IMR-90 (cell line): Measurements from ENCODE around the gene WASF3. TPM values are rescaled to one million over a fixed set of nuclear protein-coding genes. Genes with fewer than 3 reads are reported as not detected.

Source experiments
- ATAC-seq: fragments of 200-7000 bp; cut with Tn5 transposase; 2 replicates; pipeline ENCODE4 v1.9.1; 2020; ENCODE audit warnings: low read depth, mild to moderate bottlenecking, moderate library complexity
- BruUV-seq: library from RNA; stranded (reverse); fragments of 400-500 nt; replicated peaks from 2 replicates; lab custom pipeline; 2021; lab: Mats Ljungman, UMichigan
- CTCF ChIA-PET: fragments of 300-600 bp; formaldehyde crosslinking; extraction: SDS; loops from one replicate; lab custom pipeline; 2021; ENCODE audit warnings: antibody characterized with exemption; lab: Yijun Ruan, JAX
- POLR2A ChIA-PET: fragments of 300-600 bp; sonication (Branson Sonifier 250); formaldehyde crosslinking; loops from one replicate; lab custom pipeline; 2022; ENCODE audit warnings: antibody characterized with exemption; ENCODE audit not compliant: unreplicated experiment; lab: Charles Lee
- DNase-seq: peaks from one replicate; pipeline ENCODE4 v3.0.0; 2013
- H2AFZ ChIP-seq: replicated peaks from 2 replicates; pipeline ENCODE3; 2013; ENCODE audit warnings: low read length, mild to moderate bottlenecking; ENCODE audit not compliant: poor library complexity
- H2AK5ac ChIP-seq: 2 replicates; pipeline ENCODE4 v1.6.1; 2013; ENCODE audit warnings: low read depth, low read length, inconsistent platforms
- H2AK9ac ChIP-seq: replicated peaks from 2 replicates; pipeline ENCODE3; 2013; ENCODE audit warnings: mild to moderate bottlenecking, low read depth, low read length, moderate library complexity; ENCODE audit not compliant: poor library complexity
- H2BK120ac ChIP-seq: 2 replicates; pipeline ENCODE4 v1.6.1; 2013; ENCODE audit warnings: low read depth, low read length, inconsistent platforms
- H2BK15ac ChIP-seq: 3 replicates; pipeline ENCODE4 v1.6.1; 2013; ENCODE audit warnings: low read depth, low read length, inconsistent platforms
- H2BK20ac ChIP-seq: 2 replicates; pipeline ENCODE4 v1.6.1; 2013; ENCODE audit warnings: low read depth, mild to moderate bottlenecking, inconsistent platforms, low read length, moderate library complexity
- H2BK5ac ChIP-seq: 2 replicates; pipeline ENCODE4 v1.6.1; 2013; ENCODE audit warnings: mild to moderate bottlenecking, low read depth, low read length, inconsistent platforms; ENCODE audit not compliant: poor library complexity, severe bottlenecking
- H3K14ac ChIP-seq: replicated peaks from 2 replicates; pipeline ENCODE4 v1.6.1; 2013; ENCODE audit warnings: low read depth, low read length, inconsistent platforms
- H3K18ac ChIP-seq: 2 replicates; pipeline ENCODE4 v1.6.1; 2013; ENCODE audit warnings: low read depth, low read length, control low read depth
- H3K23ac ChIP-seq: 2 replicates; pipeline ENCODE4 v1.6.1; 2013; ENCODE audit warnings: low read depth, low read length, inconsistent platforms
- H3K27ac ChIP-seq: 2 replicates; pipeline ENCODE4 v1.5.1; 2013; ENCODE audit warnings: mild to moderate bottlenecking, control low read depth, low read length; ENCODE audit not compliant: insufficient read depth
- H3K27me3 ChIP-seq: 2 replicates; pipeline ENCODE4 v1.6.1; 2013; ENCODE audit warnings: low read length; ENCODE audit not compliant: control insufficient read depth, insufficient read depth
- H3K36me3 ChIP-seq: 2 replicates; pipeline ENCODE4 v1.6.1; 2013; ENCODE audit warnings: low read length, mixed read lengths; ENCODE audit not compliant: control insufficient read depth, insufficient read depth
- H3K4ac ChIP-seq: 2 replicates; pipeline ENCODE4 v1.6.1; 2013; ENCODE audit warnings: low read depth, low read length, inconsistent platforms
- H3K4me1 ChIP-seq: 2 replicates; pipeline ENCODE4 v1.6.1; 2013; ENCODE audit warnings: low read length, mixed read lengths; ENCODE audit not compliant: control insufficient read depth, insufficient read depth
- H3K4me2 ChIP-seq: 2 replicates; pipeline ENCODE4 v1.6.1; 2013; ENCODE audit warnings: low read depth, mild to moderate bottlenecking, control low read depth, low read length, moderate library complexity
- H3K4me3 ChIP-seq: 2 replicates; pipeline ENCODE4 v1.5.1; 2013; ENCODE audit warnings: low read depth, mild to moderate bottlenecking, control low read depth, low read length, moderate library complexity; ENCODE audit not compliant: insufficient read depth
- H3K56ac ChIP-seq: 2 replicates; pipeline ENCODE4 v1.6.1; 2013; ENCODE audit warnings: low read length, inconsistent platforms; ENCODE audit not compliant: insufficient read depth; ENCODE audit errors: extremely low read depth
- H3K79me1 ChIP-seq, 2 experiments: 2 replicates each; pipeline ENCODE4 v1.6.1; 2013; ENCODE audit warnings: low read length in 2 of 2, inconsistent platforms in 1 of 2, low read depth in 1 of 2
- H3K9ac ChIP-seq: 2 replicates; pipeline ENCODE4 v1.6.1; 2013; ENCODE audit warnings: low read depth, low read length, control low read depth
- H3K9me1 ChIP-seq: 2 replicates; pipeline ENCODE4 v1.6.1; 2013; ENCODE audit warnings: low read length, inconsistent platforms; ENCODE audit not compliant: insufficient read depth
- H3K9me3 ChIP-seq: 2 replicates; pipeline ENCODE4 v1.6.1; 2013; ENCODE audit warnings: low read length; ENCODE audit not compliant: control insufficient read depth, insufficient read depth
- H4K20me1 ChIP-seq: 2 replicates; pipeline ENCODE4 v1.6.1; 2013; ENCODE audit warnings: low read length, inconsistent platforms; ENCODE audit not compliant: insufficient read depth
- H4K5ac ChIP-seq: 2 replicates; pipeline ENCODE4 v1.6.1; 2013; ENCODE audit warnings: mild to moderate bottlenecking, low read depth, low read length, control low read depth
- H4K8ac ChIP-seq, 2 experiments: 2 replicates each; pipeline ENCODE4 v1.6.1; 2013; ENCODE audit warnings: low read depth in 2 of 2, low read length in 2 of 2, control low read depth in 1 of 2, inconsistent platforms in 1 of 2
- H4K91ac ChIP-seq: 2 replicates; pipeline ENCODE4 v1.6.1; 2013; ENCODE audit warnings: low read depth, low read length, inconsistent platforms; ENCODE audit not compliant: insufficient read depth
- FOS ChIP-seq: fragments of 150-350 bp; IDR thresholded peaks from 2 replicates; pipeline ENCODE4 v1.6.1; 2016; ENCODE audit warnings: low read depth, low read length
- RAD21 ChIP-seq: IDR thresholded peaks from 2 replicates; pipeline ENCODE4 v1.6.1; 2012; ENCODE audit warnings: low read length, improper control_type of control experiment
- WGBS, 2 experiments: methylation state at CpG; one replicate each; pipeline versions ENCODE4 v1.1.5 to v1.1.7; 2013; ENCODE audit warnings: missing lambda C conversion rate in 2 of 2; ENCODE audit not compliant: insufficient read length in 1 of 2; ENCODE audit errors: extremely low coverage in 2 of 2; 5-methylcytosine and 5-hydroxymethylcytosine counted together
- dilution Hi-C: fragments of 300-500 bp; cut with HindIII; formaldehyde crosslinking; loops from one replicate; pipeline ENCODE4 v1.14.3; 2018; ENCODE audit warnings: low sequenced_read_pairs; ENCODE audit not compliant: unreplicated experiment
- in situ Hi-C: fragments of 300-500 bp; cut with MboI; formaldehyde crosslinking; loops from 3 replicates; pipeline ENCODE4 v1.14.3; 2019; ENCODE audit warnings: low sequenced_read_pairs, inconsistent platforms, mixed read lengths
- intact Hi-C: fragments of 100-400 bp; cut with micrococcal nuclease; formaldehyde crosslinking; loops from 2 replicates; pipeline ENCODE4 v1.10.0; 2022
- polyA plus RNA-seq, 3 experiments: library from polyadenylated mRNA; depleted of rRNA; stranded (reverse); fragments of >200 nt; gene quantifications; 2 replicates each; pipeline ENCODE4 v1.2.3, GENCODE V29; 2012; ENCODE audit warnings: low replicate concordance in 1 of 3
- total RNA-seq: library from RNA; depleted of rRNA; stranded (reverse); fragments of >200 nt; gene quantifications from 2 replicates; pipeline ENCODE4 v1.2.3, GENCODE V29; 2012

Gene WASF3
- total and polyA plus RNA-seq, 2 of the 4 experiments (the other 2 are of a cell fraction) = 4.3 to 11.4 TPM

DNA sequence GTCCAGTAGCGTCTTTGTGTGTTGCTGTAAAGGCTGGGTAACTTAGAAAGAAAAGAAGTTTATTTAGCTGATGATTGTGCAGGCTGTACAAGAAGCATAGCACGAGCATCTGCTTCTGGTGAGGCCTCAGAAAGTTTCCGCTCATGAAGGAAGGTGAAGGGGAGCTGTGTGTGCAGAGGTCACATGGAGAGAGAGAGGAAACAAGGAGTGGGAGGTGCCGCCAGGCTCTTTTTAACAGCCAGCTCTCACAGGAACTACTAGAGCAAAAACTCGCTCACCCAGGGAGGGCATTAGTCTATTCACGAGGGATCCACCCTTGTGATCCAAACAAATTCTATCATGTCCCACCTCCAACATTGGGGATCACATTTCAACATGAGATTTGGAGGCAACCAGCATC is 103.3 kb downstream of the WASF3 start:
- H3K18ac ChIP-seq = no peak overlapping the region
- dilution Hi-C loops = no loop called here
- no peak overlapping the region for H2AK9ac ChIP-seq
- H3K4me1 ChIP-seq = peaks cover 6% of the 10 kb centered on the region
- no TSS peak for BruUV-seq
- in situ Hi-C loops = no loop called here
- no peak overlapping the region for H3K9ac ChIP-seq
- no peak overlapping the region for H3K4me3 ChIP-seq
- H4K5ac ChIP-seq = no peak overlapping the region
- no peak overlapping the region for H2BK20ac ChIP-seq
- TF ChIP-seq FOS (no peak), RAD21 (no peak)
- H4K91ac ChIP-seq = no peak overlapping the region
- no peak overlapping the region for H3K14ac ChIP-seq
- no peak overlapping the region for H3K56ac ChIP-seq
- H3K9me3 ChIP-seq = no peaks in the 10 kb centered on the region
- H3K23ac ChIP-seq = no peak overlapping the region
- intact Hi-C loops = no loop called here
- H2AK5ac ChIP-seq = no peak overlapping the region
- ChIA-PET POLR2A (no interaction called here), CTCF (no interaction called here)
- H2BK15ac ChIP-seq = no peak overlapping the region
- no peak overlapping the region for H3K4ac ChIP-seq
- no peak overlapping the region for H3K4me2 ChIP-seq
- no peaks in the 10 kb centered on the region for H3K27me3 ChIP-seq
- no peak overlapping the region for H2AFZ ChIP-seq
- no peak overlapping the region for H2BK5ac ChIP-seq
- H3K36me3 ChIP-seq = no peaks in the 10 kb centered on the region; the same call in 1 of the 2 replicates
- H3K9me1 ChIP-seq = peaks cover 5% of the 10 kb centered on the region
- H2BK120ac ChIP-seq = no peak overlapping the region
- no peak overlapping the region for H4K8ac ChIP-seq
- no peak for DNase-seq
- no peak for ATAC-seq
- H3K79me1 ChIP-seq = peaks cover 23 to 34% of the 10 kb centered on the region in 2 experiments
- no peak overlapping the region for H3K27ac ChIP-seq
- H4K20me1 ChIP-seq = no peaks in the 10 kb centered on the region
- WGBS, 2 experiments = 83% methylated on average over 1 of the region's 6 CpGs; no CpG with 5 or more reads in 1 of the 2 experiments
